Amniotic epithelial cell (primary cell): ENCODE measurements around the gene SYPL2.
"Not testable (repeated sequence)": the region's sequence is repeated elsewhere in the genome, so short reads cannot be mapped to it uniquely, and the experiment has no call there.

ENCODE experiments used
- DNase-seq: peaks from one replicate; pipeline ENCODE4 v3.0.0-alpha.2; 2010; ENCODE audit warnings: low read depth

SYPL2 gene

DNA sequence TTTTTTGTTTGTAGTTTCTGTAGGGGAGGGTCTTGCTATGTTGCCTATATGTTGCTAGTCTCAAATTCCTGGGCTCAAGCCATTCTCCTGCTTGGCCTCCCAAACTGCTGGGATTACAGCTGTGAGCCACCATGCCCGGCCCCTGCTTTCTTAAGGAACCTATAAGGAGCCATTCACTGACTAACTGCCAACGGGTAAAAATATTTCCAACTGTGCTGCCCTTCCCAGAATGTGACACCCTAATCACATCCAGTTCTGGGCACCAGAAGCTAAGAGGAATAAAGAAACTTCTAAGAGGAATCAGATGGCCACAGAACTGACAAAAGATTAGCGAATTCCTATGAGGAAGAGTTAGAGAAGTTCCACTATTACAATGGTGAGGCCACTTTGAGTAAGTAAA, 6.4 kb downstream of the SYPL2 start:
- DNase-seq: no peak

GRCh38 chr1:109473284-109474057, 7.1 kb downstream of the SYPL2 start:
- not testable (repeated sequence) for DNase-seq

DNA sequence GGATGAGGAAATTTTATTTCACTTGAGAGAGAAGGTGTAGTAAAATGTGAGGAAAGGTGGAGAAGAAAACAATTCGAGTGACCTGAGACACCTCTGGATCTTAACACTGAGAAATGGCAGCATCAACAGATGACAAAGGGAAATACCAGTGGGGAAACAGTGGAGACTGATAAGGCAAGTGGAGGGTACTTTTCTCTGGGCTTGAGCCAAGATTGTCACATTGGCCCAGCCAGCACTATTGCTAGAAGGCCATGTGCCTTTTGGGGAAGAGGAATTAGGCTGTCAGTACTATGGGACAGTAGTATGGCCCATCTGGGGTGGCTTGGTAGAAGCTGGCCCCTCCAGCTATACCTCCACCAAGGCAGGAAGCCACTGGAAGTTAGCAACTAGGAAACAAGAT, 8.4 kb downstream of the SYPL2 start:
- no peak for DNase-seq

- DNase-seq: no peak
These were observed 8.9 kb downstream of the SYPL2 start for GRCh38 chr1:109475261-109475660.

DNA sequence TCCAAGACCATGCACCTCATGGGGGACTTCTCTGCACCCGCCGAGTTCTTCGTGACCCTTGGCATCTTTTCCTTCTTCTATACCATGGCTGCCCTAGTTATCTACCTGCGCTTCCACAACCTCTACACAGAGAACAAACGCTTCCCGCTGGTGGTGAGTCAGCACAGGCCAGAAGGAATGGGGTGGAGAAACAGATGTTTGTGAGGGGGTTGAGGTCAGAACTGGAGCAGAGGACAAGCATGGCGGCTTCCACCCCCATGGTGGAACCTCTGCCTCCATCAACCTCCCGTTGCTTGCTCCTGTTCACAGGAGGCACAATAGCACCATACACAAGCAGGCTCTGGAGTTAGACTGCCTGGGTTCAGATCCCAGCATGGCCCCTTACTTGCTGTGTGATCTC, 10.5 kb downstream of the SYPL2 start:
- DNase-seq: no peak

GRCh38 chr1:109477821-109478220, 11.5 kb downstream of the SYPL2 start:
- DNase-seq: no peak

- DNase-seq: no peak
These were observed 12.5 kb downstream of the SYPL2 start for GRCh38 chr1:109478806-109479205.

- DNase-seq: no peak
These were observed 13.0 kb downstream of the SYPL2 start for GRCh38 chr1:109479311-109479710.

GRCh38 chr1:109479901-109480300, 13.6 kb downstream of the SYPL2 start:
- no peak for DNase-seq

DNA sequence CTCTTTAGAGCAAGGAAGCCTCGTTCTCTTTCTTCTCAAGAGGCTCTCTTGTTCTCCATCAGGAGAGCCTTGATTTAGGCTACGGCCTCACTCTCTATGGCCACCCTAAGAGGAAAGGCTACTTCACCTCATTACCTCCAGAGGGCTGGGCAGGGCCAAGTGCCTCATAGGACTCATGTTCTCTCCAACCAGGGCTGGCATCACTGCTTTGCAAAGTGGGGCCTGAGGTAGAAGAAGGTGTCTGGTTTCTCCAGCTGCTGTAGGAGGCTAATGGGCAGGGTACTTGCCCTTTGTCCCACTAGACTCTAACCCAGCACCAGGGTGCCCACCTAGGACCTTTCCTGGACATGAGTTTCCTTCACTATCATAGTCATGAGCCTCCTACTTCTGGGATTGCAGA, 15.3 kb downstream of the SYPL2 start:
- no peak for DNase-seq

DNA sequence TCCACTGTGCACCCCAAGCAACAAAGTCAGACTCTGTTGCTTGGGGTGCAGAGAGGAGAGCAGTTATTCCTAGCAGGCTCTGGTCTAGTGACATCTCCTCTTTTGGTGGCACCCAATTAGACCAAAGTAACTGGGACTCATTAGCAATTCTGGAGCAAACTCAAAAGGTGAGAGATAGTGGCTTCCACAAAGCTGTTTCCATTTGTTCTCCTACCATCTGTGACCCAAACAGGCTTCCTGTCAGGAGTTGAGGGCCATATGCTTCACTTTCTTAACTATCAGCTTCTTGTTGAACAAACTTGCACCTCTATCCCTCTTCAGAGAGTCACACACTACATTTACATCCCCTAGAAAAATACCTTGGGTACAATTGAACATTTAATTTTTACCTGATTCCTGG, 15.9 kb downstream of the SYPL2 start:
- no peak for DNase-seq

DNA sequence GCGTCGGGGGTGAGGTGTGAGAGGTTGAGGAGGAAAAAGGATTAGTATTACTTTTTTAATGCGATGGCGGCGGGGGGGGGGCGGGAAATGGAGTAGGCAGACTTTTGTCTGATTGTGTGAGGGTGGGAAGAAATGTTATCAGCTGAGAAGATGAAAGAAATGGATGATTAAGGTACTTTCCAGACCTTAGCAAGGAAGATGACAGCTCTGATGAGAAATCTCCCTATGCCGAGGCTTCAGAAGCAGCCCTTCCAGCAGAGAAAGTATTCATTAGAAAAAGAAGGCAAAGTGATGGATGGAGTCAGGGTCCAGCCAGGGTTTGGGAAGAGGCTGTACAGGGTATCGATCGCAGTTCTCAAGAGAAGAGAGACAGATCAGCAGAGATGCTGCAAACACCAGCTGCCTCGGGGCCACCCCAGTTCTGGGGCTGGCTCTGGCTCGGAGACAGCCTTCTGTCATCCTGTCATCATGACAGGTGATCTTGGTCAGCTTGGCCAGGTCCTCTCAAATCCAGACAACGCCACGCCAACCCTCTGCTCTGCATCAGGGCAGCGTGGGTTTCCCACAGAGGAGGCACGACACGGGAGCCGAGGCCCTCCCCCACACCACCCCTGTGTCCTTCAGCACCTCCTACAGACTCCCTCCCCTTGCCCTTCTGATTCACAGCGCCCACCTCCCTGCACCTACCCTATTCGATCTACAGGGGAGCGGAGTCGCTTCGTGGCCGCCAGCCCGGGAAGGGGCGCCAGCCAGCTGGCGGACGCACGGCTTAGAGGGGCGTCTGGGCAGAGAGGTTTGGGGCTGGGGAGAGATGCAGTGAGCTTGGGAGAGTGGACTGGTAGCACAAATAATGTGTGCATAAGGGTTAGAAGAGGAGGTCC, 16.7 kb downstream of the SYPL2 start:
- no peak for DNase-seq

GRCh38 chr1:109483672-109484518, 17.5 kb downstream of the SYPL2 start, which contains the start of gene ATXN7L2:
ATXN7L2 (plus strand) TSS chr1:109483905; CDS start chr1:109483954, 49 bp downstream.
- DNase-seq: peak; percentile 82

DNA sequence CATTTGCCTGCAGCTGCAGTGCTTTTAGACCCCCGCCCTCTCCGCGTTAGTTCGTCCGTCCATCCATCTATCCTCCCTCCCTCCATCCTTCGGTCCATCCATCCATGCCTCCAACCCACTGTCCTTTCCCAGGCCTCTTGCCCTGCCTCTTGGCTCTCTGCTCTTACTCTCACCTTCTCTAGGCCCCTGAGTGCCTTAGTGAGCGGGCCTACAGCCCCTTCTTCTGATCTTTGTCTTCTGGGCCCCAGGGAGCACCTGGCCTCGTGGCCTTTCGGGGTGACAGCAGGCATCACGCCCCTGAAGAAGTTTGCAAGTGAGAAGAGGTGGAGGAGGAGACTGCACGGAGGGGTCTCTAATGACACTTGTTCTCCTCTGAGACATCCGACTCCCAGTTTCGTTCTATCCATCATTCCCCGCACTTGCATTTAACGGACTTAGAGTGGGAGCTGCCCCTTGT, 18.2 kb downstream of the SYPL2 start:
- peak; percentile 7 for DNase-seq

GRCh38 chr1:109485001-109485400, 18.7 kb downstream of the SYPL2 start:
- no peak for DNase-seq

- no peak for DNase-seq
These were observed 20.9 kb downstream of the SYPL2 start for GRCh38 chr1:109487261-109487660.

GRCh38 chr1:109488201-109488600, 21.9 kb downstream of the SYPL2 start:
- DNase-seq: no peak

GRCh38 chr1:109488696-109489095, 22.4 kb downstream of the SYPL2 start:
- no peak for DNase-seq

- peak; percentile 44 for DNase-seq
These were observed 23.9 kb downstream of the SYPL2 start for GRCh38 chr1:109490029-109490933.

DNA sequence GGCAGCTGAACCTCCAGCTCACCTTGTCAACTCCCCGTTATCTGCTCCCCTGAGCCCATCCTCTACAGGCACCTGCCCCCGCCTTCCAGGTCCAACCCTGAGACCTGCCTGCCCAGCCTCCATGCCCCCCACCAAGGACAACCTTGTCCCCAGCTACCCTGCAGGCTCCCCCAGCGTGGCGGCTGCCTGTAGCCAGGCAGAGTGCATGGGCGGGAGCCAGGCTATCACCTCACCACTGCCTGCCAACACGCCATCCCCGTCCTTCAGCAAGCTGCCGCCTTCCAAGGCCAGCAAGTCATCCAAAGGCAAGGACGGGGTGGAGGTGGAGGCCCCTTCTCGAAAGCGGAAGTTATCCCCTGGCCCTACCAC, 24.6 kb downstream of the SYPL2 start:
- no peak for DNase-seq

DNA sequence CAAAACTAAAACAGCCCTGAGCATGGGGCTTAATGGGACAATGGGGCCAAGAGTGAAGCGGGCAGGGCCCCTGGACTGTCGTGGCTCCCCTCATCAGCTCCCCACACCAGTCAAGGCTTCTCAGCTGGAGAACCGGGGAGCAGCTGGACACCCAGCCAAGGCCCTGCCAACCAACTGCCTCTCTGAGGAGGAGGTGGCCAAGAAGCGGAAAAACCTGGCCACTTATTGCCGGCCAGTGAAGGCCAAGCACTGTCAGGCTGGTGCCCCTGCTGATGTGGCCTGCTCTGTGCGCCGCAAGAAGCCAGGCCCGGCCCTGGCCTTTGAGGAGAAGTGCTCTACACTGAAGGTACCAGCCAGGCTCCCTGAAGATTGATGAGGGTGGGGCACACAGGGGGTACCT, 25.0 kb downstream of the SYPL2 start:
- DNase-seq: no peak
